Heart left ventricle (tissue), 16 donors: ENCODE results near the gene CABLES1. TPM values are rescaled to one million over a fixed set of nuclear protein-coding genes. Genes with fewer than 3 reads are reported as not detected.

ENCODE experiments used
- ATAC-seq, 4 donors: fragments of 200-7000 bp; cut with Tn5 transposase; one replicate each; pipeline ENCODE4 v1.9.1; 2020 to 2022; ENCODE audit warnings: moderate library complexity in 4 of 4, mild to moderate bottlenecking in 3 of 4, moderate number of reproducible peaks in 1 of 4
- DNase-seq, 5 donors: peaks; one replicate each; pipeline ENCODE4 v3.0.0-alpha.2; 2020
- H3K27ac ChIP-seq, 12 donors: fragments of 200-600 bp; sonication (generic) in 4 of 12; one replicate each; pipeline versions ENCODE4 v1.5.0 to v1.8.0; 2016 to 2022; ENCODE audit warnings: mild to moderate bottlenecking in 2 of 12
- H3K27me3 ChIP-seq, 9 donors: fragments of 200-600 bp; sonication (generic) in 2 of 9; one replicate each; pipeline versions ENCODE4 v1.5.1 to v1.8.0; 2016 to 2022; ENCODE audit warnings: mild to moderate bottlenecking in 3 of 9
- H3K36me3 ChIP-seq, 9 donors: fragments of 200-600 bp; sonication (generic) in 2 of 9; one replicate each; pipeline versions ENCODE4 v1.5.0 to v1.8.0; 2018 to 2022; ENCODE audit warnings: mild to moderate bottlenecking in 2 of 9
- H3K4me1 ChIP-seq, 12 donors: fragments of 200-600 bp; sonication (generic) in 4 of 12; one replicate each; pipeline versions ENCODE4 v1.5.0 to v1.8.0; 2016 to 2022; ENCODE audit warnings: mild to moderate bottlenecking in 3 of 12
- H3K4me3 ChIP-seq, 12 donors: fragments of 200-600 bp; sonication (generic) in 4 of 12; one replicate each; pipeline versions ENCODE4 v1.5.0 to v1.8.0; 2017 to 2022; ENCODE audit warnings: mild to moderate bottlenecking in 9 of 12, moderate library complexity in 4 of 12
- H3K9me3 ChIP-seq, 12 donors: fragments of 200-600 bp; sonication (generic) in 4 of 12; one replicate each; pipeline versions ENCODE4 v1.5.0 to v1.8.0; 2016 to 2022; ENCODE audit warnings: mild to moderate bottlenecking in 1 of 12
- CTCF ChIP-seq, 12 donors: fragments of 200-600 bp; sonication (generic) in 4 of 12; IDR thresholded peaks; one replicate each; pipeline versions ENCODE4 v1.5.0 to v1.8.0; 2018 to 2022; ENCODE audit warnings: antibody characterized with exemption in 12 of 12, mild to moderate bottlenecking in 5 of 12
- POLR2A ChIP-seq, 2 donors: fragments of 450-650 bp; IDR thresholded peaks; one replicate each; pipeline ENCODE4 v1.6.1; 2017; ENCODE audit warnings: antibody characterized with exemption in 2 of 2, mild to moderate bottlenecking in 2 of 2, moderate library complexity in 2 of 2
- WGBS, 4 donors: extraction: QIAGEN DNeasy Blood & Tissue Kit in 2 of 4; methylation state at CpG; one replicate each; pipeline versions ENCODE4 v1.1.5 to v1.1.7; 2013 to 2018; 5-methylcytosine and 5-hydroxymethylcytosine counted together
- intact Hi-C, 10 donors: fragments of 100-400 bp; cut with DNase I; formaldehyde crosslinking; loops; one replicate each; pipeline versions ENCODE4 v1.11.1 to v1.14.2; 2022
- polyA plus RNA-seq, 2 donors: library from polyadenylated mRNA; stranded (reverse); fragments of 200-250 nt; gene quantifications; one replicate each; pipeline ENCODE4 v1.2.3, GENCODE V29; 2013
- total RNA-seq, 9 donors: library from RNA; depleted of rRNA in 2 of 9; stranded (reverse); fragments of >200 nt in 2 of 9; fragmentation: NEBNext Ultra II Directional in 3 of 9; extraction: Animal tissue kit (Norgen Biotek cat#: 25700) in 3 of 9; gene quantifications; one replicate each; pipeline versions ENCODE4 v1.1.0 to v1.2.4, GENCODE V29; 2016 to 2023
- donor health status: ischemic (EF 13 %, LVEDD 7.1; RV severe dilation, severe dysfunction).
- donor health status: healthy with polysubstance abuse.
- donor health status: DM: no; HTN: yes; CAD: no.
- donor health status: DM: no; HTN: no; CAD: no.
- donor health status: ischemic (EF 25% LVEDD 6.9; RV normal size, moderate dysfunction).
- donor health status: ischemic (EF 25% LVEDD 5.7; RV mildly dilated, moderate dysfunction).
- donor health status: healthy.
- donor health status: DM: yes; HTN: yes; CAD: no.
- donor health status: ischemic (EF 35%, LVEDD 5.7; RV mildly dilated, moderate dysfunction).
- donor health status: nonischemic (EF 11% LVEDD 7.7; RV severe dilation, severe dysfunction).
- donor health status: DM: yes; HTN: yes; CAD: no.
- donor health status: PGD.
- donor health status: ischemic (EF 29% LVEDD 5.4; RV normal size, mild dysfunction).
- donor health status: nonischemic (EF 23%, LVEDD 6.1; RV moderate dilation, normal function).

CABLES1 gene
- total and polyA plus RNA-seq, 11 donors, result 0.28 to 7.2 (median 2.1) TPM

- 90 to 96% (median 95%) methylated on average over 12 of the region's 12 CpGs for WGBS, 4 donors
- Histone ChIP-seq H3K4me3 (no peak overlapping the region), H3K9me3 (no peaks in the 10 kb centered on the region), H3K27me3 (no peaks in the 10 kb centered on the region), H3K4me1 (peaks cover 0 to 7% (median 3%) of the 10 kb centered on the region in 12 donors), H3K36me3 (peaks cover 0 to 8% (median 0%) of the 10 kb centered on the region in 9 donors), H3K27ac (no peak overlapping the region)
- ATAC-seq (no peak), DNase-seq (no peak)
- intact Hi-C loops, result no loop called here
- TF ChIP-seq CTCF (IDR thresholded peaks at IDR 0.05) (no peak), POLR2A (IDR thresholded peaks at IDR 0.05) (no peak)
Measured at GRCh38 chr18:23243816-23244215, 108.5 kb downstream of the CABLES1 start.

- intact Hi-C loops, result no loop called here
- TF ChIP-seq POLR2A (IDR thresholded peaks at IDR 0.05), result no peak
- no peak for TF ChIP-seq CTCF (IDR thresholded peaks at IDR 0.05)
- Histone ChIP-seq H3K27ac (no peak overlapping the region), H3K9me3 (peaks cover 0 to 4% (median 0%) of the 10 kb centered on the region in 12 donors), H3K27me3 (no peaks in the 10 kb centered on the region), H3K36me3 (peaks cover 0 to 8% (median 0%) of the 10 kb centered on the region in 9 donors), H3K4me1 (peaks cover 0 to under 1% (median 0%) of the 10 kb centered on the region in 12 donors), H3K4me3 (no peak overlapping the region)
- 77 to 85% (median 78%) methylated on average over 12 of the region's 12 CpGs for WGBS, 4 donors
- ATAC-seq, result no peak
- no peak for DNase-seq
Measured at GRCh38 chr18:23244401-23244800, 109.1 kb downstream of the CABLES1 start.

GRCh38 chr18:23245461-23245860, 110.2 kb downstream of the CABLES1 start:
- Histone ChIP-seq H3K9me3 (peaks cover 0 to 4% (median 0%) of the 10 kb centered on the region in 12 donors), H3K4me3 (no peak overlapping the region), H3K36me3 (peaks cover 0 to 8% (median 0%) of the 10 kb centered on the region in 9 donors), H3K27me3 (no peaks in the 10 kb centered on the region), H3K27ac (no peak overlapping the region), H3K4me1 (peaks cover 0 to 2% (median 0%) of the 10 kb centered on the region in 12 donors)
- DNase-seq, result no peak
- WGBS, 4 donors, result 88 to 91% (median 90%) methylated on average over 6 of the region's 6 CpGs
- TF ChIP-seq CTCF (IDR thresholded peaks at IDR 0.05) (no peak), POLR2A (IDR thresholded peaks at IDR 0.05) (no peak)
- intact Hi-C loops, result no loop called here
- ATAC-seq, result no peak

GRCh38 chr18:23247331-23247730, 112.0 kb downstream of the CABLES1 start:
- H3K36me3 ChIP-seq, result peaks cover 0 to 9% (median 0%) of the 10 kb centered on the region in 9 donors
- WGBS, 4 donors, result 95 to 98% (median 95%) methylated on average over 7 to 10 of the region's 10 CpGs
- H3K4me3 ChIP-seq, result no peak overlapping the region
- no peak for DNase-seq
- no peaks in the 10 kb centered on the region for H3K27me3 ChIP-seq
- peaks cover 0 to 14% (median 0%) of the 10 kb centered on the region in 12 donors for H3K4me1 ChIP-seq
- peak in 1 of 4 donors; percentile 25 for ATAC-seq
- intact Hi-C loops, result no loop called here
- TF ChIP-seq POLR2A (IDR thresholded peaks at IDR 0.05), result no peak
- no peak for TF ChIP-seq CTCF (IDR thresholded peaks at IDR 0.05)
- H3K9me3 ChIP-seq, result peaks cover 0 to 4% (median 0%) of the 10 kb centered on the region in 12 donors
- H3K27ac ChIP-seq, result no peak overlapping the region
